GM23338 (cell line): Measurements from ENCODE around the gene GARIN1A. TPM values are rescaled to one million over a fixed set of nuclear protein-coding genes. Genes with fewer than 3 reads are reported as not detected.

Experiments used
- ATAC-seq: fragments of 200-7000 bp; cut with Tn5 transposase; 3 replicates; pipeline ENCODE4 v1.9.1; 2020
- DNase-seq: peaks from one replicate; pipeline ENCODE4 v3.0.0-alpha.2; 2015; ENCODE audit warnings: low spot score
- H2AFZ ChIP-seq: fragments of 200-600 bp; sonication (generic); 2 replicates; pipeline ENCODE4 v1.8.0; 2016; ENCODE audit warnings: antibody characterized with exemption, mild to moderate bottlenecking, moderate library complexity
- H3F3A ChIP-seq: fragments of 200-600 bp; sonication (generic); replicated peaks from 2 replicates; pipeline ENCODE4 v1.8.0; 2017; ENCODE audit warnings: antibody characterized with exemption, mixed run types, low read depth
- H3K27ac ChIP-seq: fragments of 200-600 bp; sonication (generic); 2 replicates; pipeline ENCODE4 v1.6.1; 2016; ENCODE audit warnings: low read depth
- H3K27me3 ChIP-seq: fragments of 200-600 bp; sonication (generic); 2 replicates; pipeline ENCODE4 v1.8.0; 2016; ENCODE audit warnings: mild to moderate bottlenecking, mixed run types, moderate library complexity; ENCODE audit not compliant: insufficient read depth
- H3K36me3 ChIP-seq: fragments of 200-600 bp; sonication (generic); 2 replicates; pipeline ENCODE4 v1.8.0; 2016; ENCODE audit warnings: mild to moderate bottlenecking; ENCODE audit not compliant: insufficient read depth
- H3K4me1 ChIP-seq: fragments of 200-600 bp; sonication (generic); 2 replicates; pipeline ENCODE4 v1.8.0; 2016; ENCODE audit warnings: mild to moderate bottlenecking, moderate library complexity; ENCODE audit not compliant: insufficient read depth
- H3K4me2 ChIP-seq: fragments of 200-600 bp; sonication (generic); 2 replicates; pipeline ENCODE4 v1.7.1; 2017; ENCODE audit warnings: mixed run types
- H3K4me3 ChIP-seq: fragments of 200-600 bp; sonication (generic); 2 replicates; pipeline ENCODE4 v1.6.1; 2016; ENCODE audit warnings: mixed run types
- H3K79me2 ChIP-seq: fragments of 200-600 bp; sonication (generic); replicated peaks from 2 replicates; pipeline ENCODE4 v1.8.0; 2017; ENCODE audit warnings: mild to moderate bottlenecking; ENCODE audit not compliant: insufficient read depth
- H3K9me2 ChIP-seq: fragments of 200-600 bp; sonication (generic); 2 replicates; pipeline ENCODE4 v1.8.0; 2017; ENCODE audit not compliant: insufficient read depth
- H4K20me1 ChIP-seq: fragments of 200-600 bp; sonication (generic); replicated peaks from 2 replicates; pipeline ENCODE4 v1.8.0; 2017; ENCODE audit warnings: mild to moderate bottlenecking; ENCODE audit not compliant: insufficient read depth
- H3K27ac Mint-ChIP-seq: 2 replicates; pipeline ENCODE4 v1.8.0; 2020; ENCODE audit warnings: inconsistent platforms, mild to moderate bottlenecking, moderate library complexity, mixed read lengths
- H3K27me3 Mint-ChIP-seq: 3 replicates; pipeline ENCODE4 v1.8.0; 2022; ENCODE audit warnings: low read depth, mild to moderate bottlenecking, moderate library complexity, mixed read lengths, inconsistent platforms; ENCODE audit not compliant: insufficient read depth, poor library complexity
- H3K36me3 Mint-ChIP-seq: 3 replicates; pipeline ENCODE4 v1.8.0; 2021; ENCODE audit warnings: low read depth, mild to moderate bottlenecking, inconsistent platforms, moderate library complexity, mixed read lengths
- H3K4me1 Mint-ChIP-seq: 3 replicates; pipeline ENCODE4 v1.8.0; 2020; ENCODE audit warnings: mild to moderate bottlenecking, inconsistent platforms, mixed read lengths
- H3K4me3 Mint-ChIP-seq: 3 replicates; pipeline ENCODE4 v1.8.0; 2021; ENCODE audit warnings: moderate library complexity, mild to moderate bottlenecking, inconsistent platforms, mixed read lengths
- H3K9me3 Mint-ChIP-seq: 3 replicates; pipeline ENCODE4 v1.8.0; 2020; ENCODE audit warnings: moderate library complexity, mild to moderate bottlenecking, inconsistent platforms, mixed read lengths
- CREB1 ChIP-seq: fragments of 250-450 bp; sonication (Bioruptor Pico); IDR thresholded peaks from 2 replicates; pipeline ENCODE4 v1.5.0; 2020; ENCODE audit warnings: low read depth, mild to moderate bottlenecking, moderate library complexity
- EZH2 ChIP-seq: fragments of 200-600 bp; sonication (generic); IDR thresholded peaks from one replicate; pipeline ENCODE4 v1.8.0; 2017; ENCODE audit warnings: antibody characterized with exemption, mild to moderate bottlenecking, low read depth; ENCODE audit not compliant: unreplicated experiment
- EZH2phosphoT487 ChIP-seq: fragments of 200-600 bp; sonication (generic); IDR thresholded peaks from one replicate; pipeline ENCODE4 v1.8.1; 2018; ENCODE audit warnings: antibody characterized with exemption; ENCODE audit not compliant: unreplicated experiment
- JUNB ChIP-seq: IDR thresholded peaks from one replicate; pipeline ENCODE4 v1.6.1; 2016; ENCODE audit warnings: antibody characterized with exemption; ENCODE audit not compliant: unreplicated experiment
- NANOG ChIP-seq: IDR thresholded peaks from 2 replicates; pipeline ENCODE4 v1.6.1; 2016; ENCODE audit warnings: antibody characterized with exemption, borderline replicate concordance
- POLR2AphosphoS5 ChIP-seq: IDR thresholded peaks from 2 replicates; pipeline ENCODE4 v1.6.1; 2016; ENCODE audit warnings: antibody characterized with exemption, low read depth
- STAT1 ChIP-seq: IDR thresholded peaks from one replicate; pipeline ENCODE4 v1.6.1; 2016; ENCODE audit warnings: antibody characterized with exemption; ENCODE audit not compliant: unreplicated experiment
- ZNF114 ChIP-seq: fragments of 250-450 bp; sonication (Bioruptor Pico); IDR thresholded peaks from 2 replicates; pipeline ENCODE4 v1.5.0; 2020; ENCODE audit warnings: mild to moderate bottlenecking, moderate library complexity
- ZNF331 ChIP-seq: fragments of 250-450 bp; sonication (Bioruptor Pico); IDR thresholded peaks from 2 replicates; pipeline ENCODE4 v1.5.0; 2020; ENCODE audit warnings: low read depth, mild to moderate bottlenecking, moderate library complexity
- polyA plus RNA-seq: library from polyadenylated mRNA; unstranded; fragments of >200 nt; fragmentation: Nextera tagmentation; extraction: Ambion mirVana; gene quantifications from 2 replicates; pipeline ENCODE4 v1.2.1, GENCODE V29; 2016
- total RNA-seq: library from RNA; depleted of rRNA; stranded (reverse); fragments of >200 nt; shearing (Covaris generic); gene quantifications from 2 replicates; pipeline ENCODE4 v1.2.3, GENCODE V29; 2014
- TF ChIP-seq, protein P1 (sequence below): fragments of 250-450 bp; sonication (Bioruptor Pico); IDR thresholded peaks from 2 replicates; pipeline ENCODE4 v1.5.0; 2020; ENCODE audit warnings: mild to moderate bottlenecking, moderate library complexity
- TF ChIP-seq, protein P2 (sequence below): IDR thresholded peaks from 2 replicates; pipeline ENCODE4 v1.6.1; 2016; ENCODE audit warnings: antibody characterized with exemption
- TF ChIP-seq, protein P3 (sequence below): IDR thresholded peaks from one replicate; pipeline ENCODE4 v1.6.1; 2018; ENCODE audit warnings: antibody characterized with exemption; ENCODE audit not compliant: unreplicated experiment
- TF ChIP-seq, protein P4 (sequence below), 2 experiments: fragments of 200-600 bp in 1 of 2; sonication (generic) in 1 of 2; conservative IDR thresholded peaks; 2 replicates each; pipeline versions ENCODE4 v1.5.1 to v1.6.1; 2016 to 2017; ENCODE audit warnings: antibody characterized with exemption in 2 of 2, low read depth in 2 of 2, mild to moderate bottlenecking in 2 of 2, moderate library complexity in 1 of 2

GARIN1A gene
- total and polyA plus RNA-seq, 2 experiments from 2014 or later, result 0.10 TPM; not detected in 1

DNA sequence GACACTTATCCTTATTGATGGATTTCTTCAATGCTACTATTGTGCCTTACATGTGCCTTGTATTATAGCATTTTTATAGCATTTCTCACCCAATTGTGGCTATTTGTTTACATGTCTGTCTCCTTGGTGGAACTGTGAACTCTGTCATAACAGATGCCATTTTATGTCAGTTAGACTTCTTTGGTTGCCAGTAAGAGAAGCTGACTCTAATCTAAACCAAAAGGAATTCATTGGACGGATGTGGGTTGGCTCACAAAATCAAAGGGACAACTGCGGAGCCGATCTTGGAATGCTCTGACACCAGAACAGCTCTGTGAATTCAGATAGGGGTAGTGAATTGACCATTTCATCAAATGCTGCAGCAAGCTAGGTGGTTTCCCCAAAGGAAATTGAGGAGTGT lies 15.0 kb downstream of the GARIN1A start:
- Mint-ChIP-seq H3K27me3 (peaks cover 11% of the 10 kb centered on the region), H3K4me3 (no peak overlapping the region), H3K4me1 (no peaks in the 10 kb centered on the region), H3K27ac (no peak overlapping the region), H3K36me3 (peaks cover 2% of the 10 kb centered on the region; the same call in 2 of the 3 replicates), H3K9me3 (peaks cover 8% of the 10 kb centered on the region)
- Histone ChIP-seq H2AFZ (no peak overlapping the region), H3K4me1 (no peaks in the 10 kb centered on the region), H3K27ac (no peak overlapping the region), H3K79me2 (no peaks in the 10 kb centered on the region), H3K4me3 (no peak overlapping the region), H3K4me2 (no peak overlapping the region), H4K20me1 (no peaks in the 10 kb centered on the region), H3K9me2 (peaks cover 4% of the 10 kb centered on the region; the same call in 1 of the 2 replicates), H3K27me3 (no peaks in the 10 kb centered on the region), H3K36me3 (no peaks in the 10 kb centered on the region), H3F3A (no peaks in the 10 kb centered on the region)
- TF ChIP-seq EZH2phosphoT487 (no peak), STAT1 (no peak), CREB1 (no peak), POLR2AphosphoS5 (no peak), EZH2 (no peak), ZNF114 (no peak), ZNF331 (CRISPR knock-in tag) (no peak), NANOG (no peak), JUNB (no peak)
- TF ChIP-seq, protein P1, sequence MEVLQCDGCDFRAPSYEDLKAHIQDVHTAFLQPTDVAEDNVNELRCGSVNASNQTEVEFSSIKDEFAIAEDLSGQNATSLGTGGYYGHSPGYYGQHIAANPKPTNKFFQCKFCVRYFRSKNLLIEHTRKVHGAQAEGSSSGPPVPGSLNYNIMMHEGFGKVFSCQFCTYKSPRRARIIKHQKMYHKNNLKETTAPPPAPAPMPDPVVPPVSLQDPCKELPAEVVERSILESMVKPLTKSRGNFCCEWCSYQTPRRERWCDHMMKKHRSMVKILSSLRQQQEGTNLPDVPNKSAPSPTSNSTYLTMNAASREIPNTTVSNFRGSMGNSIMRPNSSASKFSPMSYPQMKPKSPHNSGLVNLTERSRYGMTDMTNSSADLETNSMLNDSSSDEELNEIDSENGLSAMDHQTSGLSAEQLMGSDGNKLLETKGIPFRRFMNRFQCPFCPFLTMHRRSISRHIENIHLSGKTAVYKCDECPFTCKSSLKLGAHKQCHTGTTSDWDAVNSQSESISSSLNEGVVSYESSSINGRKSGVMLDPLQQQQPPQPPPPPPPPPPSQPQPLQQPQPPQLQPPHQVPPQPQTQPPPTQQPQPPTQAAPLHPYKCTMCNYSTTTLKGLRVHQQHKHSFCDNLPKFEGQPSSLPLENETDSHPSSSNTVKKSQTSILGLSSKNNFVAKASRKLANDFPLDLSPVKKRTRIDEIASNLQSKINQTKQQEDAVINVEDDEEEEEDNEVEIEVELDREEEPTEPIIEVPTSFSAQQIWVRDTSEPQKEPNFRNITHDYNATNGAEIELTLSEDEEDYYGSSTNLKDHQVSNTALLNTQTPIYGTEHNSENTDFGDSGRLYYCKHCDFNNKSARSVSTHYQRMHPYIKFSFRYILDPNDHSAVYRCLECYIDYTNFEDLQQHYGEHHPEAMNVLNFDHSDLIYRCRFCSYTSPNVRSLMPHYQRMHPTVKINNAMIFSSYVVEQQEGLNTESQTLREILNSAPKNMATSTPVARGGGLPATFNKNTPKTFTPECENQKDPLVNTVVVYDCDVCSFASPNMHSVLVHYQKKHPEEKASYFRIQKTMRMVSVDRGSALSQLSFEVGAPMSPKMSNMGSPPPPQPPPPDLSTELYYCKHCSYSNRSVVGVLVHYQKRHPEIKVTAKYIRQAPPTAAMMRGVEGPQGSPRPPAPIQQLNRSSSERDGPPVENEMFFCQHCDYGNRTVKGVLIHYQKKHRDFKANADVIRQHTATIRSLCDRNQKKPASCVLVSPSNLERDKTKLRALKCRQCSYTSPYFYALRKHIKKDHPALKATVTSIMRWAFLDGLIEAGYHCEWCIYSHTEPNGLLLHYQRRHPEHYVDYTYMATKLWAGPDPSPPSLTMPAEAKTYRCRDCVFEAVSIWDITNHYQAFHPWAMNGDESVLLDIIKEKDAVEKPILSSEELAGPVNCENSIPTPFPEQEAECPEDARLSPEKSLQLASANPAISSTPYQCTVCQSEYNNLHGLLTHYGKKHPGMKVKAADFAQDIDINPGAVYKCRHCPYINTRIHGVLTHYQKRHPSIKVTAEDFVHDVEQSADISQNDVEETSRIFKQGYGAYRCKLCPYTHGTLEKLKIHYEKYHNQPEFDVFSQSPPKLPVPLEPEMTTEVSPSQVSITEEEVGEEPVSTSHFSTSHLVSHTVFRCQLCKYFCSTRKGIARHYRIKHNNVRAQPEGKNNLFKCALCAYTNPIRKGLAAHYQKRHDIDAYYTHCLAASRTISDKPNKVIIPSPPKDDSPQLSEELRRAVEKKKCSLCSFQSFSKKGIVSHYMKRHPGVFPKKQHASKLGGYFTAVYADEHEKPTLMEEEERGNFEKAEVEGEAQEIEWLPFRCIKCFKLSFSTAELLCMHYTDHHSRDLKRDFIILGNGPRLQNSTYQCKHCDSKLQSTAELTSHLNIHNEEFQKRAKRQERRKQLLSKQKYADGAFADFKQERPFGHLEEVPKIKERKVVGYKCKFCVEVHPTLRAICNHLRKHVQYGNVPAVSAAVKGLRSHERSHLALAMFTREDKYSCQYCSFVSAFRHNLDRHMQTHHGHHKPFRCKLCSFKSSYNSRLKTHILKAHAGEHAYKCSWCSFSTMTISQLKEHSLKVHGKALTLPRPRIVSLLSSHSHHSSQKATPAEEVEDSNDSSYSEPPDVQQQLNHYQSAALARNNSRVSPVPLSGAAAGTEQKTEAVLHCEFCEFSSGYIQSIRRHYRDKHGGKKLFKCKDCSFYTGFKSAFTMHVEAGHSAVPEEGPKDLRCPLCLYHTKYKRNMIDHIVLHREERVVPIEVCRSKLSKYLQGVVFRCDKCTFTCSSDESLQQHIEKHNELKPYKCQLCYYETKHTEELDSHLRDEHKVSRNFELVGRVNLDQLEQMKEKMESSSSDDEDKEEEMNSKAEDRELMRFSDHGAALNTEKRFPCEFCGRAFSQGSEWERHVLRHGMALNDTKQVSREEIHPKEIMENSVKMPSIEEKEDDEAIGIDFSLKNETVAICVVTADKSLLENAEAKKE (CRISPR knock-in tag), result no peak
- TF ChIP-seq, protein P2, sequence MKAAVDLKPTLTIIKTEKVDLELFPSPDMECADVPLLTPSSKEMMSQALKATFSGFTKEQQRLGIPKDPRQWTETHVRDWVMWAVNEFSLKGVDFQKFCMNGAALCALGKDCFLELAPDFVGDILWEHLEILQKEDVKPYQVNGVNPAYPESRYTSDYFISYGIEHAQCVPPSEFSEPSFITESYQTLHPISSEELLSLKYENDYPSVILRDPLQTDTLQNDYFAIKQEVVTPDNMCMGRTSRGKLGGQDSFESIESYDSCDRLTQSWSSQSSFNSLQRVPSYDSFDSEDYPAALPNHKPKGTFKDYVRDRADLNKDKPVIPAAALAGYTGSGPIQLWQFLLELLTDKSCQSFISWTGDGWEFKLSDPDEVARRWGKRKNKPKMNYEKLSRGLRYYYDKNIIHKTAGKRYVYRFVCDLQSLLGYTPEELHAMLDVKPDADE, result no peak
- TF ChIP-seq, protein P3, sequence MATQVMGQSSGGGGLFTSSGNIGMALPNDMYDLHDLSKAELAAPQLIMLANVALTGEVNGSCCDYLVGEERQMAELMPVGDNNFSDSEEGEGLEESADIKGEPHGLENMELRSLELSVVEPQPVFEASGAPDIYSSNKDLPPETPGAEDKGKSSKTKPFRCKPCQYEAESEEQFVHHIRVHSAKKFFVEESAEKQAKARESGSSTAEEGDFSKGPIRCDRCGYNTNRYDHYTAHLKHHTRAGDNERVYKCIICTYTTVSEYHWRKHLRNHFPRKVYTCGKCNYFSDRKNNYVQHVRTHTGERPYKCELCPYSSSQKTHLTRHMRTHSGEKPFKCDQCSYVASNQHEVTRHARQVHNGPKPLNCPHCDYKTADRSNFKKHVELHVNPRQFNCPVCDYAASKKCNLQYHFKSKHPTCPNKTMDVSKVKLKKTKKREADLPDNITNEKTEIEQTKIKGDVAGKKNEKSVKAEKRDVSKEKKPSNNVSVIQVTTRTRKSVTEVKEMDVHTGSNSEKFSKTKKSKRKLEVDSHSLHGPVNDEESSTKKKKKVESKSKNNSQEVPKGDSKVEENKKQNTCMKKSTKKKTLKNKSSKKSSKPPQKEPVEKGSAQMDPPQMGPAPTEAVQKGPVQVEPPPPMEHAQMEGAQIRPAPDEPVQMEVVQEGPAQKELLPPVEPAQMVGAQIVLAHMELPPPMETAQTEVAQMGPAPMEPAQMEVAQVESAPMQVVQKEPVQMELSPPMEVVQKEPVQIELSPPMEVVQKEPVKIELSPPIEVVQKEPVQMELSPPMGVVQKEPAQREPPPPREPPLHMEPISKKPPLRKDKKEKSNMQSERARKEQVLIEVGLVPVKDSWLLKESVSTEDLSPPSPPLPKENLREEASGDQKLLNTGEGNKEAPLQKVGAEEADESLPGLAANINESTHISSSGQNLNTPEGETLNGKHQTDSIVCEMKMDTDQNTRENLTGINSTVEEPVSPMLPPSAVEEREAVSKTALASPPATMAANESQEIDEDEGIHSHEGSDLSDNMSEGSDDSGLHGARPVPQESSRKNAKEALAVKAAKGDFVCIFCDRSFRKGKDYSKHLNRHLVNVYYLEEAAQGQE, result no peak
- TF ChIP-seq, protein P4, sequence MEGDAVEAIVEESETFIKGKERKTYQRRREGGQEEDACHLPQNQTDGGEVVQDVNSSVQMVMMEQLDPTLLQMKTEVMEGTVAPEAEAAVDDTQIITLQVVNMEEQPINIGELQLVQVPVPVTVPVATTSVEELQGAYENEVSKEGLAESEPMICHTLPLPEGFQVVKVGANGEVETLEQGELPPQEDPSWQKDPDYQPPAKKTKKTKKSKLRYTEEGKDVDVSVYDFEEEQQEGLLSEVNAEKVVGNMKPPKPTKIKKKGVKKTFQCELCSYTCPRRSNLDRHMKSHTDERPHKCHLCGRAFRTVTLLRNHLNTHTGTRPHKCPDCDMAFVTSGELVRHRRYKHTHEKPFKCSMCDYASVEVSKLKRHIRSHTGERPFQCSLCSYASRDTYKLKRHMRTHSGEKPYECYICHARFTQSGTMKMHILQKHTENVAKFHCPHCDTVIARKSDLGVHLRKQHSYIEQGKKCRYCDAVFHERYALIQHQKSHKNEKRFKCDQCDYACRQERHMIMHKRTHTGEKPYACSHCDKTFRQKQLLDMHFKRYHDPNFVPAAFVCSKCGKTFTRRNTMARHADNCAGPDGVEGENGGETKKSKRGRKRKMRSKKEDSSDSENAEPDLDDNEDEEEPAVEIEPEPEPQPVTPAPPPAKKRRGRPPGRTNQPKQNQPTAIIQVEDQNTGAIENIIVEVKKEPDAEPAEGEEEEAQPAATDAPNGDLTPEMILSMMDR (conservative IDR thresholded peaks at IDR 0.05; ENCODE audit: low read depth in 2 of 2), result no peak
- DNase-seq, result no peak
- ATAC-seq, result no peak
